HG03025 (cell line): ENCODE measurements around the gene AXIN2.
"Not testable (repeated sequence)": the region's sequence is repeated elsewhere in the genome, so short reads cannot be mapped to it uniquely, and the experiment has no call there.

ENCODE experiments used
- ATAC-seq: cut with Tn5 transposase; IDR thresholded peaks from one replicate; pipeline ENCODE4 v1.9.1; 2021; ENCODE audit warnings: mild to moderate bottlenecking, moderate library complexity; ENCODE audit not compliant: unreplicated experiment, low FRiP score

Gene AXIN2

GRCh38 chr17:65538675-65539529 lies 22.5 kb downstream of the AXIN2 start:
- ATAC-seq, result no peak

DNA sequence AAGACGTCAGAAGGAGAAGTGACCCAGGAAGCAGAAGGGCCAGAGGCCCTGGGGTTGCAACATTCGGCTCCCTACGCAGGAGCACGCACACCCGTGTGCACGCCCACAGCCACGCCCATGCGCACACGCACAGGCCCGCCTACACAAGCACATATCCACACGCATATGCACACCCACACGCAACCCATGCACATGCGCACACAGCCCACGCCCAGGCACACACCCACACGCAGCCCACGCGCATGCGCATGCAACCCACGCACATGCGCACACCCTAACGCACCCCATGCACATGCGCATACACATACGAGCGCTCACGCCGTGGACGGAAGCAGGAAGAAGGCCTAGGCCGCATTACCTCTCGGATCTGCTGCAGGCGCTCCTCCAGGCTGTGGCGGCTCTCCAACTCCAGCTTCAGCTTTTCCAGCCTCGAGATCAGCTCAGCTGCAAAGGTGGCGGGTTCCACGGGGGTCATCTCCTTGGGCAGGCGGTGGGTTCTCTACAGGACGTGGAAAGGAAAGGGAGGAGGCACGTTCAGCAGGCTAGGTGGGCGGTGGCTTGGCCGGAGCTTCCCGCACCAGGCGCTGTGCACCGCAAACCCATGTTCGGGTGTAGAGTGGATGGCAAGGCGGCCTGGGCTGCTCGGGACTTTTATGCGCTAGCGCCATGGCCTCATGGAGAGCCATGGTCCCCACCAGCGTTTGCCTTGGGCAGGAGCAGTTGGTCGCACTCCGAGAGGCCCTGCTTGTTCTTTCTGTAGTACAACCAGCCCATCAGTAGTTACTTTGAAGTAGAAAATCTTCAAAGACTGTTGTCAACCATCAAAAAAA lies 23.4 kb downstream of the AXIN2 start:
- no peak for ATAC-seq

DNA sequence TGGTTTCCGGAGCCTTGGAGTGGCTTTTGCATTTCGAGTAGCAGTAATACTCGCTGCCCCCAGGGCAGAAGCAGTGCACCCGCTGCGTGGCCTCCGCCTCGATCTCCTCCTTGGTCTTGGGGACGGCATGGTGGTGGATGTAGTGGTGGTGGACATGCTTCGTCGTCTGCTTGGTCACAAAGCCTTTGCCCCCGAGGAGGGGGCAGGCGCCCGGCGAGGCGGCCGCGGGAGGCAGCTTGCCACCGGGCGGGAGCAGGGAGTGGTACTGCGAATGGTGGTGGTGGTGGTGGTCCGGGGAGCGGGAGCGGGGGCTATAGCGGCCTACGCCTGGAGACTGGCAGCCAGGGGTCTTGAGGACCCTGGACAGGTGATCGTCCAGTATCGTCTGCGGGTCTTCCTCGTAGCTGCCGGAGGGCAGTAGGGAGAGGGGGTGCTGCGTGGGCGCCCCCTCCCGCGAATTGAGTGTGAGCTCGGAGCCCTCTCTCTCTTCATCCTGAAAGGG lies 24.1 kb downstream of the AXIN2 start:
- ATAC-seq, result no peak

DNA sequence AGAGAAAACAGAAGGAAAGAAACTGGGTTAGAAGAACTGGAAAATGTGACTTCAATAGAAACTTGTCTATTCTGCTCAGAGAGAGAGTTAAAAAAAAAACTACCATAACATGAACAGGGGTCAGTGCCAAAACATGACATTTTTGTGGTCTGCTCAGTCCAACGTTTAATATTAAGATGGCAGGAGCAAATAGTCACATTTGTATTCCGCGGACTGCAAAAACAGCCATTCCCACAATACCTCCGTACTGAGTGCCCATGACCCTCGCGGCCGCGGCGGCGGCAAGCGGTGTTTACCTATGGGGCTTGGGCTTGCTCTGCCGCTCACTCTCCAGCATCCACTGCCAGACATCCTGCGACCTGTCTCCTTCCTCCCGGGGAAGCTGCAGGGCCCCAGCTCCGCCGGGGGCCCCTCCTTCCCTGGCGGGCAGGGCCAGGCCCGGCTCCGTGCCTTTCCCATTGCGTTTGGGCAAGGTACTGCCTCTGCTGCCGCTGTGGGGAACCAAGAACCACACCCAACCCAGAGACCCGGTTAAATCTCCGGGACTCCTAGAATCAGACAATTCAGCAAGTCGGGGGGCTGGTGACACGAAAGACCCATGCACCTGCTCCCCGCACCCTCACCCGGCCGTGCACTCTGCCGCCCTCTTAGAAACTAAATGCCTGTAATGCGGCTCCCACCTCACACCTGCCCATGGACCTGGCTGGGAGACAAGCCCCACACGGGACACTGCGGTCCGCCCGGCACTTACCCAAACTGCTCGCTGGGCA lies 24.7 kb downstream of the AXIN2 start:
- ATAC-seq, result no peak

DNA sequence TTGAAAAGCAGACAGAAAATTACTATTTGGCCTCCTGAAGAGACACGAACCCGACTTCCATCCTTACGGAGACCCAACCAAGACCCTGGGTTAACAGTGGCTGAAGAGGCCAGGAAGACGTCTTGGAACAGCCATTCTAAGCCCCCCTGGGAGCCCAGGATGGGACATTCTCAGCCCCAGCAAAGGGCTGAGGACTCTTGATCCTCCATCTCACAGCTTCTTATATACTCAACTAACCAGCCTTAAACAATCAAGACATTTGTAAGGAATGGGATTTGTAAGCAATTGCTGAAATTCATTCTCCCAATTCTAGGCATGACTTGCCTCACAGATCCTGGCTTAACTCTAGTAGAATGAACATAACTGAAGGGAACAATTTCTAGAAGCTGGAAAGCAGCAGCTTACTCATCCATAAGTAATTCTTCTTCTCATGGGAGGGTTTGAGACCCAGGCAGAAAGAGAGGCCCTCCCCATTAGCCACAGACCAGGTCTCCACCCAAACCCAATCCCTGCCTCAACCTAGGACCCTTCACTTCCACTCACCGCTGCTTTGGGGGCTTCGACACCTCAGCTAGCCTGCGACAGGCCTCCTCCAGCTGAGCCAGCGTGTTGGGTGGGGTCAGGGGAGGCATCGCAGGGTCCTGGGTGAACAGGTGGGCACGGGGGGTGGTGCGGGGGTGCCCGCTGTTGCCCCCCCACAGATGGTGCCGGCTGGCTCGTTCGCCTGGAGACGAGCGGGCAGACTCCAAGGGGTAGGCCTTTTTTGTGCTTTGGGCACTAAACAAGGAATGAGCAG lies 25.5 kb downstream of the AXIN2 start:
- ATAC-seq, result no peak

- ATAC-seq, result no peak
These were observed 27.5 kb downstream of the AXIN2 start for GRCh38 chr17:65533852-65534457.

- ATAC-seq, result no peak
These were observed 28.2 kb downstream of the AXIN2 start for GRCh38 chr17:65533056-65533745.

DNA sequence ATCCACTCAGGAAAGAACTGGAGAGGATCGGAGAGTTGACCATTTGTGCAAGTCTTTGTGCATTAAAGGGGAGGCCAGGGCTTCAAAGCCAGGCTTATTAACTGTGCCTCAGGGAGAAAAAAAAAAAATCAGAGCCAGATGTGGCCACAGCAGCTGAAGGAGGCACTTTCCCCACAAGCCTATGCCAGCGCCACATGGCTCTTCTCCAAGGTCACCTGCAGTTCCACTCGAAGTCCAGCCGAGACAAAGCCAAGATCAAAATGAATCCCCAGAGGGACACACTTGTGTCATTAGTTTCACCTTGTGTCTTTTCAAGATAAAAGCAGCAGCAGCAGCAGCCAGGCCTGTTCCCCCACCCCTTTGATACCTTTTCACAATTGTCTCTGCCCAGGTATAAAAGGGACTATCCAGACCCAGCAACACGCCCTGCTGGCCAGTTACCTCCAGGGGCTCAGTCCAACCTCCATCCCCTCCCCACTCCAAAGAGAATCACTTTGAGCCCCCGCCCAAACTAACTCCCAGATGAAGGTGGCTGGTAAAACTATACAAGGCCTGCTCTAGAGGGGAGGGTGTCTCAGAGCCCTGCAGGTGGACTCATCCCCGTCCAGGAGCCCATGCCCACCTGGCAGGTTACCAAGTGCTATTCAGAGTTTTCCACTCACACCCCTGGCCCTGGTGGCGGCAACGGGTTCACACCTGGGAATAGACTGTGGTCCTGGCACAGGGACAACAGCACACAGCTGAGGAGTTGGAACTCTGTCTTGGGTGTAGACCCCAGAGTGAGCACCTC lies 29.2 kb downstream of the AXIN2 start:
- ATAC-seq, result no peak

GRCh38 chr17:65531256-65532100 lies 30.0 kb downstream of the AXIN2 start:
- no peak for ATAC-seq

- ATAC-seq, result no peak
These were observed 30.8 kb downstream of the AXIN2 start for GRCh38 chr17:65530523-65531255.

GRCh38 chr17:65529761-65530522 lies 31.5 kb downstream of the AXIN2 start:
- no peak for ATAC-seq

DNA sequence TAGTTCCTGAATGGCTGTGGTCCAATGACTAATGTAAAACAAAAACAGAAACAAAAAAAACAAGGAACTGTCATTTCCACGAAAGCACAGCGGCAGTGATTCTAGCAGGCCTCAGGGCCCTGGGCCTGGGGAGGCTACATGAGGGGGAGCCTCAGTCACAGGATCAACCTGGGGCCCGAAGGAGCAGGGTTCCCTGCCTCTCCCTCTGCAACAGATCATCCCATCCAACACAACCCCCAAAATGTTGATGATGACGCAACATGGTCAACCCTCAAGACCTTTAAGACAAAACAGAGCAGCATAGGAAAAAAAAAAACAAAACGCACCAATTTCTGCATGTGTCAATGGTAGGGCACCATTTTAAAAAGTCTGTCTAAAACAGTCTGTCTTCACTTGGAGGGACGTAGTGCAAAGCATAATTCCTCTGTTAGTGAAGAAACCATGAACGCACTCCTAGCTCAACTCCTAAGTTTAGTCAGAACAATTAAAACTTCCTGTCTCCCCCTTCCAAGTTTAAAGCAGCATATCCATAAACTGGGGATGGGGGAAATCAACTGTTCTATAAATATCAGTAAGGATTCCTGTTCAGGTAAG lies 32.3 kb downstream of the AXIN2 start:
- no peak for ATAC-seq

- no peak for ATAC-seq
These were observed 33.4 kb downstream of the AXIN2 start for GRCh38 chr17:65527857-65528591.

GRCh38 chr17:65527381-65527780 lies 34.1 kb downstream of the AXIN2 start:
- no peak for ATAC-seq

DNA sequence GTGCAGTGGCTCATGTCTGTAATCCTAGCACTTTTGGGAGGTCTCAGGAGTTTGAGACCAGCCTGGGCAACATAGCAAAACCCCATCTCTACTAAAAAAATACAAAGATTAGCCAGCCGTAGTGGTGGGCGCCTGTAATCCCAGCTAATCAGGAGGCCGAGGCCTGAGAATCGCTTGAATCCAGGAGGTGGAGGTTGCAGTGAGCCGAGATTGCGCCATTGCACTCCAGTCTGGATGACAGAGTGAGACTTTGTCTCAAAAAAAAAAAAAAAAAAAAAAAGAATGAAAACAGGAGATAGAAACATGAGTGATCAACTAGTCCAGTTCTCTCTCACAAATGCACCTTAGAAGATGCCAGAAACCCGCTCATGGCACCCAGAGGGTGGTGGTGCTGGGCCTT lies 34.6 kb downstream of the AXIN2 start:
- ATAC-seq, result not testable (repeated sequence)
